ENCODE results near the gene ARMC12.
"Not testable (repeated sequence)": the region's sequence is repeated elsewhere in the genome, so short reads cannot be mapped to it uniquely, and the experiment has no call there.

ARMC12 gene

DNA sequence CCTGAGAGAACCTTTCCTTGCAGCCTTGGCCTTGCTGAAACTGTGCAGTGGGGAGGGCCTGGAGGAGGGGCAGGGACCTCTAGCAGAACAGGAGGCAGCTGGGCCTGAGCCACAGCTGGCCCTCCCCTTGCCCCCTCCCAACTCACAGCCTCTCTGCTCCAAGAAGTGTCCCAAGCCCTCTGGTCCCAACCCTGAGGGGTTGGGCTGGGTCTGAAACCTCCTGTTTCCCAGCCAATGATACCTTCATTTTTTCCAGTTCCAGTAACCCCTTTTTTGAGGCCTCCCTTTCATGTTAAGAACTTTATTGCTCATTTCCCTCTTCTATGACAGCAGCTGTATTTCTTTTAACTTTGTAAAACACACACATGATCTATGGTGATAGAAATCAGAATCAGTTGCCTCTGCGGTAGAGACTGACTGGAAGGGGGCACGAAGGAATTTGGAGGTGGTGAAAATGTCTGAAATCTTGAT, 17.9 kb upstream of the ARMC12 start:
- peak; percentile 59 for DNase-seq

DNA sequence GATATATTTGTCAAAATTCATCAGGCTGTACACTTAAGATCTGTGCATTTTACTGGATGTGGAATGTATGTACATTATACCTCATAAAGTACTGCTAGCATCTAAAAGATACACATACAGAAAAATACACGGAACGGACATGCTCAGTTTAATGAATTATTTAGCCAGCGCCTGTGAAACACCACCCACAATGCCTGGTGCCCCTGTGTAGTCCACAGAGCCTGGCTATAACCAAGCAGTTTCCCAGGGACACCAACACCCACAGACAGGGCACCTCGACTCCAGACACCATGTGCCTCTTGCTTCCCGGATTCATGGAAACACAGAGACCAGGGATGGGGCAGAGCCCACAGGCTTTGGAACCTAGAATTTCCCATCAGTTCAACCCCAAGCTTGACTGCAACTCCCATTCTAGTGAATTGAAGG, 17.4 kb upstream of the ARMC12 start:
- no peak for DNase-seq

DNA sequence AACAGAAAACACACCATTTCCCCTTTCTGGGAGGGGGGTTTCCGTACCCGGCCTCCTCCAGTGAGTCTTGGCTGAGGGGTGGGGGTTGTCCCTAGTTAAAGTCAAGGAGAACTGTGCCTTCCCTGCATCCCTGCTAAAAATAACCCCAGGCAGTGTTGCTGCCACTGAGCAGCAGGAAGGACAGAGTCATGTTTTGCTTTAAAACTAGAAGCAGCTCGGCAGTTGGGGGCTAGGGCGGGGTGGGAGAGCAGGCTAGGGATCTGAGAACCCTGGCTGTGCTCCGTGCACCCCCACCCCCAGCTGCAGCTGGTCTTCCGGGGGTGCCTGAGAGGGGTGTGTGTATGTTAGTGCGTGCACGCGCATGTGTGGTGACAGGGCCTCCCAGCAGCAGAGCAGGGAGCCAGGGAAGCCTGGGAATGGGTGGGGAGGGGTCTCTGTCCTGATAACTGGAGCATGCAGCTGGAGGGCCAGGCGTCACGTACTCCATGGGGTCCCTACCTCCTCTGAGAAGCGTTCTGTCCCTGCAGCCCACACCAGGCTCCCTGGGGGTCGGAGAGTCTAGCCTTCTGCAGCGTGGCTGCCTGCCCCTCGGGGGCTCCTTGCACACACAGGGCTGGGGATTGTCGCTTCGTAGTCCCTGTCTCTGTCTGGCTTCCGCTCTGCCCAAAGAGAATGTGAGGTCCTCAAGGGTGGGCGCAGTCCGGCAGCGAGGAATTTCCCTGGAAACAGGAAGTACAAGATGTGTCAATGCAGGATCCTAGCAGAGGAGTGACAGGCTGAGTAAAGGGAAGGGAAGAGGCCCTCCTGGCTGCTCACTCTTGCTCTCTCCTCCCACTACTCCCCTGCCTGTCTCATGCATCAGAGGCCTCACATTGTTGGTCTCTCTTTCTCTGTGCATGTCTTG, 16.8 kb upstream of the ARMC12 start:
- DNase-seq: peak; percentile 40

DNA sequence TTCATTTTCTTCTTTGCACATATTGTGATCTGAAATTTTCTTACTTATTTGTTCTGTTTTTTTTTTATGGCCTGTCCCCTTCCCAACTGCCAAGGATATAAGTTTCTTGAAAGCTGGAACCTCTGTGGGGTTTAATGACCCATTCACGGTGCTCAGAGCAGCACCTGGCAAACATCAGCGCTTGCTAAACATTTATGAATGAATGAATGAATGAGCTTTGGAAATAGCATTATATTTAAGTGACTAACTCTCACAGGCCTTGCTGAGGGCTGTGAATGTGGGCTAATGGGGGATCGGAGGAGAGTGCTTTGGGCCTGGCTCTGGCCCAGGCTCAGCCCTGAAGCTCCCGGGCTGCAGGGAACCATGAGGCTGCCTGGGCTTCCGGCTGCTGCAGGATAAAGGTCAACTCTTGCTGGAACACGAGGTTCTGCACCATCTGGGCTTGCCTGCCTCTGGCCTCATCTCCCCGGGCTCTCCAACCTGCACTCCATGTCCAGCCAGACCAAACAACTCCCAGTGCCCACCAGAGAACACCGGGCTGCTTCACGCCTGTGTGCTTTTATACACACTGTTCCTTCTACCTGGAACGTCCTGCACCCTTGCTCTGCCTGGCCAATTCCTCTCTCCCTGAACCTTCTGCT, 14.6 kb upstream of the ARMC12 start:
- DNase-seq: no peak

DNA sequence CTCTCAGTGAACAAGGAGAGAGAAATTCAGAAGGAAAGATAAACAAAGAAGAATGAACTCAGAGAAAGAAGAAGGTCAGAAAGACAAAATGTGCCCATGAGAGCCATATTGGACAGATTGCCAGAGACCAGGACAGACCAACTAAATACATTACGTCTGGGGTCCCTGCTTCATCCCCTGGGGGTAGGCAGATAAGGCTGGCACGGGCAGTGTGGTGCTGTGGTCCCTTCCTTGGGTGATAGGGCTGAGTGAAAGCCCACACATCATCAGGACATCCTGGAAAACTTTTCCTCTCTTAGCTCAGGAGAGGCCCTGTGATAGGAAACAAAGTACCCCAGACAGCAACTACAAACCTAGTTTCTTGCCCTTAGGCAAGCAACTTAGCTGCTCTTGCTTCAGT, 13.2 kb upstream of the ARMC12 start:
- no peak for DNase-seq

DNA sequence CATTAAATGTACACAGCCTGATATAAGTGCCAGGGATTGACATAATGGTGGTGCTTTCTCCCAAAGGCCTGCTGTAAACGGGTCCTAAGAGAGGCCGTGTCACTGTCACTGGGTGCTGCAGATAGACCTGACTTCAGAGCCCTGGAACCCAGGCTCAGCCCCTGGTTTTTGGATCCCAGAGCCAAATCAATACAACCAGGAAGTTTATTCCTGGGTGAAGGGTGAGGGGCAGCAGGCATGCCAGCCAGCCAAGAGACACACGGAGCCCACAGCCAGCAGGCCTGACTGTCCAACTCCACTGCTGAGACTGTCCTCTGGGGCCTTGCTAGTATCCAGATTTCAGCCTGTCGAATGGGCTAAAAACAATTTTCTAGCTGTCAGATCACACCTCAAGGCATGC, 12.8 kb upstream of the ARMC12 start:
- no peak for DNase-seq

DNA sequence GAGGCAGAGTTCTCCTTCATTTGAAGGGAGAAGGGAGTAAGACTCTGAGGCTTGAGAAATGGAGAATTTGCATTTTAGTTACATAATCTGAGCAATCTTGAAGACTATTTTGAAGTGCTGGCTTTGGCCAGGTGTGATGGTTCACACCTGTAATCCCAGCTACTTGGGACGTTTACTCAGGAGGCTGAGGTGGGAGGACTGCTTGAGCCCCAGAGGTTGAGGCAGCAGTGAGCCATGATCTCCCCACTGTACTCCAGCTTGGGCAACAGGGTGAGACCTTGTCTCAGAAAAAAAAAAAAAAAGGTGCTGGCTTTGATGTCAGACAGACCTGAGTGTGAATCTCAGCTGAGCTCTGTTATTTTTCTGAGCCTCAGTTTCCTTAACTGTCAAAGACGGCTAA, 12.4 kb upstream of the ARMC12 start:
- DNase-seq: no peak

DNA sequence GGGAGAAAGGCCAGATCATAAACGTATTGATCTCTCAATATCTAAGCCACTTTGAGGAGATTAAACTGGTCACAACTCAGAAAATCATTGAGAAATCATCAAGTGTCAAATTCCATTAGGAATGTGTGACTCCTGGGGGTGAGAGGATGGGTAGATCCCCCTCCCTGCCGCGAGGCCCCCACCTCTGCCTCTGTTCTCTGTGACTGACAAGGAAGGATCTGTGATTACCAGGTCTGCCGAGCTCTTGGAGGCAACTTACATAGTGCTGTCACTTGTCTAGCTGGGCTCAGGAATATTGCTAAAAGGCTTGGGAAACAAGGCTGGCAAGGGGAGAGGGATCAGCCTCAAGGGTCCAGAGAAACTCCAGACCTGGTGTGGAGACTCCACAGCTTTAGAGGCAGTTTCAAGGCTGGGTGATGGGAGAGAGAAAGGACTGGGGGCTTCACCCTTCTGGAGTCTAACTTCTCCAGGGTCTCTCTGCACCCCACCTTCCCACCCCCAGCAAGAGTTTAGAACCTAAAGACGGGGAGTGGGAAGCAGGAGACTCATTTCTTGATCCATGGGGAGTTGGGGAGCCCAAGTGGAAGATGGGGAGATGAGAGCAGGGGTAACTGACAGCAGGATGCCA, 11.6 kb upstream of the ARMC12 start:
- DNase-seq: no peak

DNA sequence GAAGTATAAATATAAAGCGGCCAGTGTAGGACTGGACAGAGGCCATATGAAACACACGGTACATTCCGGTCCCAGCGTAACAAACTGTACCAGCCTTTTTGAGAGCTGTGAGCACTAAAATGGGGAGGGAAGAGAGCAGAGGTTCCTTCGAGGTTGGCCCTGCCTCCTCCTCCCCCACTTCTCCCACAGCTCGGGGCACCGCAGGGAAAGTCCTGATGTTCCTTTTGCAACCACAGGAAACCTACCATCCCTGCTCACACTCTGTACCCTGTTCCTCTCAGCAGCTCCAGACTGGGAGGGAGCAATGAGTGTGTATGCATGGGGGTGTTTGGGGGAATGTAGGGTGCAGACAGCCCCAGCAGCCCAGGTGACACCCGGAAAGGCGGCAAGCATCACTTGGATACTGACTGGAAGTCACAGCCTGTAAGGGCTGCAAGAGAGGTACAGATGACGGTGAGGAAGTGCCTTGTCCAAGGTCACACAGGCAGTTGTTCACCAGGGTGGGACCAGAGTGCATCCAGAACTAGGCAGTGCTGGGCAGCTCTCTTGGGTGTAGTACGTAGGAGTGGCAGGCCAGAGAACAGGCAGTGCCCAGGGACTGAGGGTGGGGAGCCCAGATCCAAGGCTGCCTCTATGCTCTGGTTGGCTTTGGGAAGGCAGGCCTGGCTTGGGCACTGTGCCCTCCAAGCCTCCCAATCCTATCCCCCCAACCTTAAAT, 11.0 kb upstream of the ARMC12 start:
- no peak for DNase-seq

DNA sequence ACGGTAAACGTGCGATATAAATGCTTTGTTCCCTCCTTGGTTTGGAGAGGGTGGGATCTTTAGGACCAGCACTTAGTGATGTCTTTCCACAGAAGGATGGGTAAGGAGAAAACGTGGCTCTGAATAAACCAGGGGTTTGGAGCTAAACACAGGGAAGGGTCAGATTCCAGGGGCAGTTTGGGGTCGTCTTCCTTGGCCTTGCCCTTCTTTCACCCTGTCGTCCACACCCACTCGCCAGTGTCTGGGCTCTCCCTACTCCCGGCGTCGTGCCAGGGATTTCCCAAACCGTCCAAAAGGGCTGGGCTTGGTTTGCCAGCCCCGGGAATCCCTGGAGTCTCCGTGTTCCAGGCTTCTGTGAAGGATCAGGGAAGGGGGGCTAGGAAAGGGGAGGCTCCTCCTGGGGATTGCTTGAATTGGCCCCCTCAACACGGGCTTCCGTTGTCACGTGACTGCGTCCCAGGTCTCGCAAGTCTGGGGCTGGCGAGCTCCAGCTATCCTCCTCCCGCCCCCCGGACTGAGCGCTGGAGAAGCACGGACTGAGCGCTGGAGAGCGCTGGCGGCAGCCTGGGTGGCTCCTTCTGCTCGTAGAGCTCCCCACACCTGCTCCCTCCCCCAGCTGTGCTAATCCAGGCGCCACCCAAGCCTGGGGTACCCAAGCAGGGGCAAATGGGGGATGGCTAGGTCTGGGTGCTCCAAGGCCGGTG, 9.4 kb upstream of the ARMC12 start:
- peak; percentile 61 for DNase-seq

DNA sequence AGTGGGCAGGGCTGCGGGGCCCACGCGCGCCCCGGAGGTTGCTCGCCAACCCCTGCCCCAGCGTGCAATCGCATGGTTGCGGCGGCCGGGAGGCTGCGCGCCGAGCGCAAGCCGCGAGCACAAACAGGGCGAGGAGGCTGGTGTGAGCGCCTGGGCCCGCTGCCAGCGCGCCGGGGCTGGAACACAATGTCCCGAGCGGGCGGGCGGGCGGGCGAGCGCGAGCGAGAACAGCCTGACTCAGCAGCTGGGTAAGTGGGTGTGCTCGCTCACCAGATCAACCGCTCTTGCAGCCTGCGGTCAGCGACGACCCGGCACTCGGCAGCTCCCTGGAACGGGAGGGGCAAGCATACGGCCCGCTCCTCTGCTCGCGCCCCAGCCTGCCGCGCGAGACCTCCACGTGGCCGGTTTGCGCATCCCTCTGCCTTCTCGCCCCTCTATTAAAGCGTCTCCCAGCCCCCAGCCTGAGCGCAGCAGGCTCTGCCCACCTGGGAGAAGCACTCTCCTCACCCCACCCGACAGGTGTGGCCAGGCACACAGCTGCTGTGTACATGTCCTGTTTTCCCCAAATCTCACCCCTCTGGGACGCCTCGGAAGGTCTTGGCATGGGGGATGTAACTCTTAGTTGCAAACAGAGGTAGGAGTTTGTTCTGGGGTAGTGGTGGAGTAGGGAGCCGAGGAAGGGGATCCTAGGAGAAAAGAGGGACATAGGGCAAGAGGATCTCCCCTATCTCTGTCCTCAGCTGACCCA, 8.7 kb upstream of the ARMC12 start:
- DNase-seq: peak; percentile 93

DNA sequence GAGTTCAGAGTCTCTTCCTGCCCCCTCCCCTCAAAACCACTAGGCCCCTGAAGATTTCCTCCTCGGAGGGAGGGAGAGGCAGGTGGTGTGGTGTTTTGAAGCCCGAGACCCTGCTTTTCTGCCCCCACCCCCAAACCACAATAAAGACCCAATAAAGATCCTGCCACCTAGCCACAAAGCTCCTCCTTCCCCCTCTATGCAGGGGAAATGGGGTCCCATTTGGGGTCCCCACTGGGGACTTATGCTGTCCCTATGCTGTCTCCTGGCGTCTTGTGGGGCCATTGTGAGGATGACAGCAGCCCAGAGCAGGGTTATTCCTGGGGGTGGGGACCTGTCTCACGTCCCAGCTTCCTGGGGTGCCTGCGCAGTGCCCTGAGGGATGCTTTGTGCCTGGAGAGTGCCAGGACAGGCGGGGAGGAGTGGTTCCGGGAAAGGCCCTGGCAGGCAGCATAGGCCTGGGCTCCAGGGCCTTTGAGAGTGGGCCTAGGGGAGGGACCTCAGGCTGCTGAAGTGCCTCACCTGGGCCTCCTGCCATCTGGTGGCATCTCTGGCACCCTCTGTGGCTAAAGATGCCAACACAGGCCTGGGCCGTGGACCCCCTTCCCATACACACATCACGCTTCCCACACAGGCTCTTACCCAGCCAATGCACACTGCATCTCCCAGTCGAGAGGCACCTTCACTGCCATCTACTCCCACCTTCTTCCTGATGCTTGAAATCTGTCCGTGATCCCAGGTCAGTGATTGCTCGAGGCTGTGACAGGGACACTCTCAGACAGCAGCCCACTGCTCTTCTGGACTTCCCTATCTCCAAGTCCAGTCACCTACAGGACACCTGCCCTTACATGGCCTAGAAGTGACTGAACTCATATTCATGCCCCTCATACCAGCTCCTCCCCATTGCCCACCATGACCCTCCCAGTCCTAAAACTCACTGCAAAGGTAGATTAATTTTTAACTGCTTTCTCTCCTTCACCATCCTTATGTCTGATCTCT, 7.9 kb upstream of the ARMC12 start:
- DNase-seq: peak; percentile 46

DNA sequence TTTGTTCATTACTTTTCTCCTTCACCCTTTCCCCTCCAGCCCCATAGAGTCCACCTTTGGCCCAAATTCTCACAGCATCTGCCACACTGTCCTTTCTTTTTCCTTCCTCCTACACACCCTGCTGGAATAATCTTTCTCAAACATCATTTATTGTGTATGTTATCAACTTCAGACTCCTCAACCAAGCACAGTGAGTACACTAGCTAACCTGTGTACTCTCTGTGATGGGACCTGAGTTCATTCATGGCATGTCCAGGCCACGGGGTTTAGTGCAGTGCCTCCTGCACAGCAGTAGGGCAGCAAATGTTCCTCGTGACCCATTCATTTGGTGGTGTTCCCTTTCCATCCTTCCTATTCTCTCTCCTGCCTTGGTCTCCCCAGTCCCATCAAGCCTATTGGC, 7.1 kb upstream of the ARMC12 start:
- no peak for DNase-seq

DNA sequence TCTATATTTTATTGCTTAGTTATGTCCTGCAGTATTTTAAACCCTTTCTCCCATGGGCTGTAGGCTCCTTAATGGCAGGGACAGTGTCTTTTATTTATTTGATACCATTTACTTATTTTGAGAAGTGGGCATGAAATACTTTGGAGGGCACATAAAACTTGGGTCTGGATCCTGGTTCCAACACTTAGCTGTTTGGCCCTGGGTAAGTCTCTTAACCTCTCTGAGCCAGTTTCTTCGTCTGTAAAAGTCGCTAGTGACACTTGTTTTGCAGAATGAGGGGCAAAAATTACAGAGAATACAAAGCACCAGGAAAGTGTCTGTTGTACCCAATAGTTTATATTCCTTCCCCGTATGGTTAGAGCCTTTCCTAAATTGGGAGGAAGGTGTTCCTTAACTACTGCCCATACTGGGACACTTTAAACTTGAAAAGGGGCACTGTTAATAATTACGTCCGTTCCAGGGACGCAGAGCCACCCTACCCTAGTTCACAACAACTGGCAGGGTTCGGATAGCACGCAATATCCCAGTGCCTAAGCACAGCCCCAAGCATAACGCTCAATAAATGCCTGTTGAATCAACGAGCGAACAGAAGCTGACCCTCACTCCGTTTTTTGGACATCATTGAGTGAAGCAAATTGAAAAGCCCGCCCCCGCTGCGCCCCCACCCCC, 6.0 kb upstream of the ARMC12 start:
- no peak for DNase-seq

DNA sequence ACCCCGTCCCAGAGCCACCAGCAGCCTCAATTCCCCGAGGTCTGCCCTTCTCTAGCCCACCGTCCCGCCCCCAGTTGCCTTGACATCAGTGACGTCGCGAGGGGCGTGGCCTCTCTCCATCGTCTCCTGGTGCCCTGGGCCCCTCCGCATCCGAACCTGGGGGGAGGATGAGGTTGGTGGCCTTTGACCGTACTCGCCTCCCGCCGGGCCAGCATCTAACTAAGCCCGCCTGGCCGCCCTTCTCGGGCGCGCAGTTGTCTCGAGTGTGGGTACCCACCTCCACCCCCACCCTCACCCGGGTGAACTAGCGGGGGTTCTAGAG, 5.5 kb upstream of the ARMC12 start:
- DNase-seq: peak; percentile 96

DNA sequence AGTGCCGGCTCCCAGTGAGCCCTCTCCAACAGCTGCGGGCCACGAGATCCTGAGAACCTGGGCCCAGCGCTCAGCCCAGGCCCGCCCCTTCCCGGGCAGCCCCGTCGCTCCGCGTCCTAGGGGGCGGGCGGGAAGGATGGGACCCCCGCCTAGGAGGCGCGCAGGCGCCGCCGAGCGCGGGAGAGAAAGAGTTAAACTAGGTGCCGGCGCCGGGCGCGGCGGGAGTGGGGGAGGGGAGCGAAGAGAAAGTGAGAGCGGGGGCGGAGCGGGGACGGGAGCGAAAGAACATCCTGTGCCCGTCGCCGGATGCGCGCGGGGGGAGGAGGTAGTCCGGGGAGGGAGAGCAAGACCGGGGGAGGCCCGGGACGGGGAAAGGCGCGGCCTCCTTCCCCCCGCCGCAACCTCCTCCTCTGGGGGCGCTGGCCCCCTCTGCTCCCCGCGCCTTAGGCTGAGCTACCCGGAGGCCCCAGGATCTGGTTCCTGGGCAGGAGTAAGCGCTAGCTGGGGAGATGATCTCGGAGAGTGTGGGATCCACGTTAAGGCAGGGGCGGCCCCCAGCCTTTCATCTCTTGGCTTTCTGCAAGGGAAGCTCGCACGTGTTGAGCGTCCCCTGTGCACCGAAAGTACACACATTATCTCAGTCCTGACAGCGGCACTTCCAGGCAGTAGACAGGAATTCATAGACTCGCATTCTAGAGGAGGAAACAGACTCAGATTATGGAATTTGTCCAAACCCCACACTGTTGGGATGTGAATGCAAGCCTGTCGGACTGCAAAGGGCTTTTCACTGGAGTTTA, 4.9 kb upstream of the ARMC12 start:
- DNase-seq: peak; percentile 96

DNA sequence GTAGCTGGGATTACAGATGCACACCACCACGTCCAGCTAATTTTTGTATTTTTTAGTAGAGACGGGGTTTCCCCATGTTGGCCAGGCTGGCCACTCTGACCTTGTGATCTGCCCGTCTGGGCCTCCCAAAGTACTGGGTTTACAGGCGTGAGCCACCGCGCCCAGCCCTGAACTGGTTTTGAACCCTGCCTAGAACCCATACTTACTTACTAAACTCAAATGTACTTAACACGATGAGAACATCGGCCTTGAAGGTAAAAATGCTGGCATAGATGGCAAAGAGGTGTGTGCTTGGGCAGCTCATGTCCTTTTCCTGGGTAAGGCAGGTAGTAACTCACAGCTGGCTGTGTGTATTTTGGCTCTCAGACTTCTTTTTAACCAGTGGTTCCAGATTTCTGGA, 3.2 kb upstream of the ARMC12 start:
- DNase-seq: no peak

DNA sequence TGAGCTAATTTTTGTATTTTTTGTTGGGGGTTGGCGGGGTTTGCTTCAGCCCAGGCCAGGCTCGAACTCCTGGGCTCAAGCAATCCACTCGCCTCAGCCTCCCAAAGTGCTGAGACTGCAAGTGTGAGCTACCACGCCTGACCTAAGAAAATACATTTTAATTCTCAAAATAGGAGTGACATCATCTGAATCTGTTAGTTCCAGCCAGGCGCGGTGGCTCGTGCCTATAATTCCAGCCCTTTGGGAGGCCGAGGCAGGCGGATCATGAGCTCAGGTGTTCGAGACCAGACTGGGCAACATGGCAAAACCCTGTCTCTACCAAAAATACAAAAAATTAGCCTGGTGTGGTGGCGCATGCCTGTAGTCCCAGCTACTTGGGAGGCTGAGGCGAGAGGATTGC, 2.5 kb upstream of the ARMC12 start:
- not testable (repeated sequence) for DNase-seq

DNA sequence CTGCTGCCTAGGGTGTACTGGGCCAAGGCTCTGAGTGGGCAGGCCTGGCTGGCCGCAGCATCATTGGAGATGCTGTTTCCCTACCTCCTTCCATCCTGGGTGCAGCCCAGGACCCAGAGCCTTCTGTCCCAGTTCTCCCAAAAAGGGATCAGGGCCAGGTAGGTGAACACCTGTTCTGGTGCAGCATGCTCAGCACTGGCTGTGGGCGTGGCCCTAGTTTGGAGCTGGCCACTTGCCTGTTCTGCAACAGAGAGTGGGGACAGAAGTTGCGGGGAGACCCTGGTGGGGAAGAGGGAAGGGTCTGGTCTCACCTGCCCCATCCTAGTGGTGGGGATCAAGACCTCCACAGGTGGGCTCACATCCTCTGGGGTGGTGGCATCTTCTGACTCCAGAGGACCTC, 1.4 kb upstream of the ARMC12 start:
- no peak for DNase-seq

All from activated CD4-positive, alpha-beta T cell treated with anti-CD3 and anti-CD28 coated beads, Interleukin-10, Interleukin-2, amounts not matched to agents 100 ng/mL and 50 ng/mL, durations not matched to agents 16 hours and 8 hours (primary cell).